HepG2 (cell line): ENCODE measurements around the gene SNAI3. TPM values are rescaled to one million over a fixed set of nuclear protein-coding genes. Genes with fewer than 3 reads are reported as not detected.
A peak's percentile ranks its signal among the peaks of the same experiment; 100 is the strongest.

Experiments
- AKAP8 ChIP-seq: sonication (generic); formaldehyde crosslinking; IDR thresholded peaks from 2 replicates; pipeline ENCODE4 v1.5.1; 2020; ENCODE audit warnings: mild to moderate bottlenecking, missing genetic modification reagents
- FOXO4 ChIP-seq: sonication (generic); formaldehyde crosslinking; conservative IDR thresholded peaks from 2 replicates; pipeline ENCODE4 v1.8.1; 2023; ENCODE audit warnings: missing genetic modification reagents
- GLMP ChIP-seq: sonication (generic); formaldehyde crosslinking; IDR thresholded peaks from 2 replicates; pipeline ENCODE4 v1.9.0; 2021; ENCODE audit warnings: missing genetic modification reagents, mild to moderate bottlenecking, borderline replicate concordance
- HIVEP1 ChIP-seq: sonication (generic); formaldehyde crosslinking; IDR thresholded peaks from 2 replicates; pipeline ENCODE4 v1.4.0; 2020; ENCODE audit warnings: mild to moderate bottlenecking, missing genetic modification reagents
- JARID2 ChIP-seq: sonication (generic); formaldehyde crosslinking; IDR thresholded peaks from 2 replicates; pipeline ENCODE4 v1.8.1; 2023; ENCODE audit warnings: missing genetic modification reagents, inconsistent platforms; ENCODE audit not compliant: insufficient replicate concordance
- LCORL ChIP-seq, 2 experiments: fragments of 450-650 bp in 1 of 2; sonication (generic) in 1 of 2; formaldehyde crosslinking in 1 of 2; IDR thresholded peaks; 2 replicates each; pipeline versions ENCODE4 v1.5.0 to v1.6.1; 2017 to 2020; ENCODE audit warnings: antibody characterized with exemption in 1 of 2, missing genetic modification reagents in 1 of 2
- MTF2 ChIP-seq: sonication (generic); formaldehyde crosslinking; IDR thresholded peaks from 2 replicates; pipeline ENCODE4 v1.5.0; 2020; ENCODE audit warnings: missing genetic modification reagents, borderline replicate concordance
- TCF12 ChIP-seq, 2 experiments: fragments of 450-650 bp in 1 of 2; sonication (generic) in 1 of 2; formaldehyde crosslinking in 1 of 2; IDR thresholded peaks; 2 replicates each; pipeline versions ENCODE4 v1.6.1 to v1.8.0; 2017 to 2022; ENCODE audit warnings: antibody characterized with exemption in 1 of 2, mild to moderate bottlenecking in 1 of 2, missing genetic modification reagents in 1 of 2, moderate library complexity in 1 of 2
- ZBTB46 ChIP-seq: sonication (generic); formaldehyde crosslinking; IDR thresholded peaks from 2 replicates; pipeline ENCODE4 v1.4.0; 2020; ENCODE audit warnings: mild to moderate bottlenecking, missing genetic modification reagents, borderline replicate concordance
- ZFP36L1 ChIP-seq: sonication (generic); formaldehyde crosslinking; IDR thresholded peaks from 2 replicates; pipeline ENCODE4 v1.8.0; 2022; ENCODE audit warnings: mild to moderate bottlenecking, missing genetic modification reagents, moderate library complexity
- ZFP36L2 ChIP-seq: sonication (generic); formaldehyde crosslinking; IDR thresholded peaks from 2 replicates; pipeline ENCODE4 v1.4.0; 2020; ENCODE audit warnings: missing genetic modification reagents
- ZFX ChIP-seq: sonication (generic); formaldehyde crosslinking; IDR thresholded peaks from 2 replicates; pipeline ENCODE4 v1.4.0; 2020; ENCODE audit warnings: mild to moderate bottlenecking, low read depth, missing genetic modification reagents, moderate library complexity
- ZNF263 ChIP-seq: sonication (generic); formaldehyde crosslinking; IDR thresholded peaks from 2 replicates; pipeline ENCODE4 v1.4.0; 2020; ENCODE audit warnings: missing genetic modification reagents
- ZNF274 ChIP-seq: sonication (generic); formaldehyde crosslinking; IDR thresholded peaks from 2 replicates; pipeline ENCODE4 v1.5.1; 2020; ENCODE audit warnings: mild to moderate bottlenecking, missing genetic modification reagents
- ZNF549 ChIP-seq: sonication (generic); formaldehyde crosslinking; IDR thresholded peaks from 2 replicates; pipeline ENCODE4 v1.5.0; 2020; ENCODE audit warnings: missing genetic modification reagents
- polyA plus RNA-seq, 8 experiments: library from polyadenylated mRNA; depleted of rRNA in 3 of 8; stranded (reverse) in 7 of 8; unstranded in 1 of 8; fragments of >200 nt; fragmentation: Illumina TruSeq in 4 of 8; extraction: Trizol in 4 of 8; gene quantifications; 2 replicates each; pipeline versions ENCODE4 v1.2.1 to v1.2.3, GENCODE V29; 2011 to 2016; ENCODE audit warnings: low read depth in 4 of 8, missing spikeins in 1 of 8, mixed read lengths in 1 of 8; ENCODE audit not compliant: insufficient read depth in 1 of 8
- total RNA-seq, 5 experiments: library from RNA; depleted of rRNA; stranded (reverse); fragments of >200 nt; fragmentation: Illumina TruSeq; extraction: Trizol; gene quantifications; 2 replicates each; pipeline ENCODE4 v1.2.3, GENCODE V29; 2016; ENCODE audit warnings: low read depth in 1 of 5
- TF ChIP-seq, protein P1 (sequence below): sonication (generic); formaldehyde crosslinking; IDR thresholded peaks from 2 replicates; pipeline ENCODE4 v1.8.0; 2022; ENCODE audit warnings: missing genetic modification reagents, mild to moderate bottlenecking, borderline replicate concordance
- TF ChIP-seq, protein P2 (sequence below): sonication (generic); formaldehyde crosslinking; IDR thresholded peaks from 2 replicates; pipeline ENCODE4 v1.4.0; 2020; ENCODE audit warnings: low read depth, mild to moderate bottlenecking, missing genetic modification reagents

Gene SNAI3
- total and polyA plus RNA-seq, 2 of the 13 experiments (the other 11 are each of a cell fraction or from before 2014, with no cell fraction given), result 0.09 to 0.18 TPM

DNA sequence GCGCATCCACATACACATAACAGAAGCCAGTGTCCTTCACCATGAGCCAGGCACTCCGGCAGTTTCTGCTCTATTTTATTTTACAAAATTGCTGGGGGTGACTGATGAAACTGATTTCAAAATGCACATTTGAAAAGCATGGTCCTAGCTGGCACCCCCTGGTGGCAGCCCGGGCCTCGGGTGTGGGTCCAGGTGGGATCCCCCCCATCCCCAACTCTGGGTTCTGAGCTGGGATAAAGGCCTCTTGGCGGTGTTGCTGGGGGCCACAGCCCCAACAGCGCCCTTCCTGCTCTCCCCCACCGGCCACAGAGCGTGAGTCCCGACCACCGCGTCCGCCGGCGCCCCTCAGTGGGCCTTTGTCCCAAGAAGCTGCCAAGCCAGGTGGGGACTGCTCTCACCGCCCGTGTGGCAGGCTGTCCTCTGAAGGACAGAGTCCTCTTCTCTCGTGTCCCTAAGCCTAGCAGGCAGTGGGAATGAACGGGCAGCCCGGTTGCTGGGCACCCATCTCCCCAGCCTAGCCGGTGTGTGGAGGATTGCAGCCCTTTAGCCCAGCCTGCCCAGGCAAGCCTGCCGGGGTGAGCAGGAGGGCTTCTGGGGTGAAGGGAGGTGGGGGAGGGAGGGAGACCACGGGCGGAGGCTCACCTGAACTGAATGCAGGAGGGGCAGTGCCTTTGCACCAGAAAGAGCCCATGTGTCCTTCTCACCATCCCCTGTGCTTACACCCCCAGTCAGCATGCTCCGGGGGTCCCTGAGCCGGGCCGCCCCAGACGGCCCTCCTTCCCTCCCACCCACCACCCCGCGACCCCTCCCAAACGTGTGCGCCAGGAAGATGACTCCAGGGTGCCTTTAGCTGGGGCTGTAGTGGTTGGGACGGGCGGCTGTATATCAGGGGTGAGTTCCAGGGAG is 898 bp downstream of the SNAI3 start (continued):
- TF ChIP-seq, protein P1, sequence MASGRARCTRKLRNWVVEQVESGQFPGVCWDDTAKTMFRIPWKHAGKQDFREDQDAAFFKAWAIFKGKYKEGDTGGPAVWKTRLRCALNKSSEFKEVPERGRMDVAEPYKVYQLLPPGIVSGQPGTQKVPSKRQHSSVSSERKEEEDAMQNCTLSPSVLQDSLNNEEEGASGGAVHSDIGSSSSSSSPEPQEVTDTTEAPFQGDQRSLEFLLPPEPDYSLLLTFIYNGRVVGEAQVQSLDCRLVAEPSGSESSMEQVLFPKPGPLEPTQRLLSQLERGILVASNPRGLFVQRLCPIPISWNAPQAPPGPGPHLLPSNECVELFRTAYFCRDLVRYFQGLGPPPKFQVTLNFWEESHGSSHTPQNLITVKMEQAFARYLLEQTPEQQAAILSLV, result no peak
- TF ChIP-seq HIVEP1 (CRISPR knock-in tag), result 0 out of 2 replicates have a peak, but pooled peaks have one; percentile 27
- no peak for TF ChIP-seq GLMP (CRISPR knock-in tag)
- TF ChIP-seq ZFP36L1 (CRISPR knock-in tag), result no peak
- no peak for TF ChIP-seq JARID2 (CRISPR knock-in tag)
- TF ChIP-seq ZNF549 (CRISPR knock-in tag), result no peak
- TF ChIP-seq TCF12 (IDR thresholded peaks at IDR 0.05), result no peak
- 0 out of 2 replicates have a peak, but pooled peaks have one; percentile 17 for TF ChIP-seq TCF12 (CRISPR knock-in tag; IDR thresholded peaks at IDR 0.05)
- peak; percentile 56; the same call in 1 of the 2 replicates for TF ChIP-seq AKAP8 (CRISPR knock-in tag)
- no peak for TF ChIP-seq ZBTB46 (CRISPR knock-in tag)
- no peak for TF ChIP-seq ZNF263
- TF ChIP-seq MTF2 (CRISPR knock-in tag), result peak; percentile 56; the same call in 1 of the 2 replicates
- no peak for TF ChIP-seq LCORL (IDR thresholded peaks at IDR 0.05)
- TF ChIP-seq LCORL (CRISPR knock-in tag; IDR thresholded peaks at IDR 0.05), result peak; percentile 28; the same call in 1 of the 2 replicates
- peak; percentile 77; the same call in 1 of the 2 replicates for TF ChIP-seq ZNF274
- peak; percentile 37; the same call in 1 of the 2 replicates for TF ChIP-seq ZFX (CRISPR knock-in tag)
- TF ChIP-seq FOXO4, result 0 out of 2 replicates have a peak, but pooled peaks have one; percentile 9
- TF ChIP-seq ZFP36L2 (CRISPR knock-in tag), result no peak
- TF ChIP-seq, protein P2, sequence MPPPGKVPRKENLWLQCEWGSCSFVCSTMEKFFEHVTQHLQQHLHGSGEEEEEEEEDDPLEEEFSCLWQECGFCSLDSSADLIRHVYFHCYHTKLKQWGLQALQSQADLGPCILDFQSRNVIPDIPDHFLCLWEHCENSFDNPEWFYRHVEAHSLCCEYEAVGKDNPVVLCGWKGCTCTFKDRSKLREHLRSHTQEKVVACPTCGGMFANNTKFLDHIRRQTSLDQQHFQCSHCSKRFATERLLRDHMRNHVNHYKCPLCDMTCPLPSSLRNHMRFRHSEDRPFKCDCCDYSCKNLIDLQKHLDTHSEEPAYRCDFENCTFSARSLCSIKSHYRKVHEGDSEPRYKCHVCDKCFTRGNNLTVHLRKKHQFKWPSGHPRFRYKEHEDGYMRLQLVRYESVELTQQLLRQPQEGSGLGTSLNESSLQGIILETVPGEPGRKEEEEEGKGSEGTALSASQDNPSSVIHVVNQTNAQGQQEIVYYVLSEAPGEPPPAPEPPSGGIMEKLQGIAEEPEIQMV (CRISPR knock-in tag), result 0 out of 2 replicates have a peak, but pooled peaks have one; percentile 61
